GM18520 (cell line): Measurements from ENCODE around the gene KRT17.
"Not testable (repeated sequence)": the region's sequence is repeated elsewhere in the genome, so short reads cannot be mapped to it uniquely, and the experiment has no call there.

Source experiments
- ATAC-seq: cut with Tn5 transposase; IDR thresholded peaks from one replicate; pipeline ENCODE4 v1.9.1; 2021; ENCODE audit not compliant: unreplicated experiment

Gene KRT17

GRCh38 chr17:41635121-41636097 lies 11.0 kb upstream of the KRT17 start:
- no peak for ATAC-seq

- ATAC-seq, result no peak
Observed at GRCh38 chr17:41634639-41635038, 10.3 kb upstream of the KRT17 start.

DNA sequence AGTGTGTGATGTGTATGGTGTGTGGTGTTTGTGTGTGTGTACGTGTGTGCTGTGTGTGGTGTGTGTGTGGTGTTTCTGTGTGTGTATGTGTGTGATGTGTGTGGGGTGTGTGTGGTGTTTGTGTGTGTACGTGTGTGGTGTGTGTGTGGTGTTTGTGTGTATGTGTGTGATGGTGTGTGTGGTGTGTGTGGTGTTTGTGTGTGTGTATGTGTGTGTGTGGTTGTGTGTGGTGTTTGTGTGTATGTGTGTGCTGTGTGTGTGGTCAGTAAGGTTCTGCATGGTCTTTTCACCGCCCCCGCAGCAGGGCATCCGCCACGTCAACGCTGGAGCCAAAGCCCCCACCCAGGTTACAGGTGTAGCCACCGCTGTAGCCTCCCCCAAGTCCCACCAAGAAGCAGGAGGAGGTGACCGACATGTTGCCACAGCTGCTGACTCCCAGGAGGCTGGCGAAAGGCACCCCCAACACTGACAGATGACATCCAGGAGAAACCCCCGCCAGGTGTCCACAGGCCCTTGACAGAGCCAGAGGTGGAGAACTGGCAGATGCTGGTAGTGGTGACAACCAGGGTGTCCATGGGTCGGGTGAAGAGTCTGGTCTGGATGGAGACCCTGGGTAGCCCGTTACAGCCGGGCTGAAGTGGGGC lies 9.3 kb upstream of the KRT17 start:
- ATAC-seq, result no peak

DNA sequence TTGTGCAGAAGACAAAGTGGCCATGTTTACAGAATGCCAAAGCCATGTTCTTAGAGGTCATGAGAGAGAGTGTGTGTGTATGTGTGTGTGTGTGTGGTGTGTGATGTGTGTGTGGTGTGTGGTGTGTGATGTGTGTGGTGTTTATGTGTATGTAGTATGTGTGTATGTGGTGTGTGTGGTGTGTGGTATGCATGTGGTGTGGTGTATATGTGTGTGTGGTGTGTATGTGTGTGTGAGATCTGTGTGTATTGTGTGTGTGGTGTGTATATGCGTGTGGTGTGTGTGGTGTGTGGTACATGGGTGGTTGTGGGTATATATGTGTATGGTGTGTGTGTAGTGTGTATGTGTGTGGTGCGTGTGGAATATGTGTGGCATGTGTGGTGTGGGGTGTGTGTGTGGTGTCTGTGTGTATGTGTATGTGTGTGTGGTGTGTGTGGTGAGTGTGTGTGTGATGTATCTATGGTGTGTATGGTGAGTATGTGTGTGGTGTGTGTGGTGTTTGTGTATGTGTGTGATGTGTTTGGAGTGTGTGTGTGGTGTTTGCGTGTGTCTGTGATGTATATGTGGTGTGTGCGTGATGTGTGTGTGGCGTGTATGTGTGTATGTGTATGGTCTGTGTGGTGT lies 8.2 kb upstream of the KRT17 start:
- ATAC-seq, result no peak

DNA sequence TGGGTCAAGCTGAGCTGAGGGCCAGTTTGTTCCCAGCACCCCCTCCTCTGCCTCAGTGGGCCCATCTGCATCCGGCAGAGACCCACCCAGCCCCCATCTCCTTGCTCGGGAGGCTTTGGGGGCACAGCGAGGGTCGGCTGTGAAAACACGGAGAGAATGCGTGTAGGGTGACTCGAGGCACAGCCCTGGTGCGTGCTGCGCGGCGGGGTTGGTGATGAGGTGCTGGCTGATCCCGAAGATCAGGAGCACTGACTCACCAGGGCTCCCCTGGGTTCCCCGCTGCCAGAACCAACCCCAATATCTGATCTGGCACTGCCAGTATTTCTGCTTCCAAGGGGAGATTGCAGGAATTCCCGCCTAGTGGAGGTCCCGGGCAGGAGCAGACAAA lies 7.5 kb upstream of the KRT17 start:
- ATAC-seq, result no peak

DNA sequence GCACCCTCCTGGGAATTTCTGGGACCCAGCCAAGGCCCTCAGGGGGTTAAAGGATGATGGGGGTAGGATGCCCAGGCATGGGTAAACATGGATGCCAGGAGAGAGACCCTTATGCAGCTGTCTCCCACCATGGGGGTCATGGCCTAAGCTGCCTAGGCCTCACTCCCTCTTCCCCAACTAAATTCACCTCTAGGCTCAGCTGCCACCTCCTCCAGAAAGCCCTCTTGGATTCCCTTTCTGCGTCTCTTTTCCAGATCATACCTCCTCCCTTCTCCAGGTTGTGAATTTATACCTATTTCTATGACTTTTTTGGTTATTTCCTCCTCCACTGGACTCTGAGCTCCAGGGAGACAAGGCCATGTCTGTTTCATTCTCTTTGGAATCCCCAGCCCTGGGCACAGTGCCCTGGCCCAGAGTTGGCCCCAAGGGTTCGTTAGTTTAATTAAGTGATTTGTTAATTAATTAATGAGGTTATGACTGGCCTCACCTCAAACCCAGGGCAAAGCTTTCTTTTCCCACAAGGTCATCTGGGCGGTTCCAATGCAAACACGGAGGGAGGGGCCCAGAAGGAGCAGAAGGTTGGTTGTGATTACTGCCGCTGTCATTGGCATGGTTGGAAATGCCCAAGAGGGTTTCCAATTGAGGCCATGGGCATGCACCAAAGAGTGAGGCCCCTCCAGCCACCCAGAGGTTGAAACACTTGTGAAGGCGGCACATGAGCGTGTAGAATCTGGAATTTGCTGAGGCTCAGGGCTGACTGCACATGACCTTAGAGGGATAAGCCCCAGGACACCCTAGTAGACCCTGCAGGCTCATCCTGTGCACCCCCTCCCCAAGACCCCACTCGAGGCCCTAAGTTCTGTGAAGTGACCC lies 6.9 kb upstream of the KRT17 start:
- ATAC-seq, result no peak

DNA sequence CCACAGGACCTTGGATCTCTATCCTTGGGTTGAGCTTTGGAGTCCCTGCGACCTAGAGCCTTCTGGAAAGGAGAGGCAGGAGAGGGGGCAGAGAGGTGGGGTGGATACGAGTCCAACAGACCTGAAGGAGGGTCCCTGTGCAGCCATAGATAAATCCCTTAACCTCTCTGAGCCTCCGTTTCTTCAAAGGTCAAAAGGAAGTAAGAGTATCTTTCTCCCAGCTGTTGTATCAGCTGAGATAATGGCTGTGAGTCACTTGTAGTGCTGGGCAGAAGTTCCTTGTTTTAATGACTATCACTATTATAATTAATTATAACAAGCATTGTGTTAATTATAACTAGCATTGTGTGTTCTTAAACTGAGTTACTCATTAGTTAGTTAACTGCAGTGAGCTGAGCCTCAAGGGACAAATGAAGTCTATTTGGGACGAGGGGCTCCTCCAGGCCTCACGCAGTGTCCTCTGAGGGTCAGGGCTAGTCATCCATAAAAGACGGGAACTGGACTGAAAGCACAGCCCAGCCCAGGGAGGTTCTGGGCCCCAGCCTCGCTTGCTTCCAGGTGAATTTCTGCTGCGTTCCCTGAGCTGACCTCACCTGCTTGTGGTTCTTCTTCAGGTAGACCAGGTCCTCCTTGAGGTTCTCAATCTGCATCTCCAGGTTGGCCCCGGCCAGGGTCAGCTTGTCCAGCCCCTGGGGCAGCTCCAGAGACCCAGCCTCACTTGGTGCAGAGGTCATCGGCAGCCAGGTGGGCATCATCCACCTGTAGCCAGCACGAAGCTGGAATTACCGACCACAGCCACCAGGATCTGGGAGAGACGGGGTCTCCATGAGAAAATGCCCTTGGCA lies 5.7 kb upstream of the KRT17 start:
- ATAC-seq, result no peak

DNA sequence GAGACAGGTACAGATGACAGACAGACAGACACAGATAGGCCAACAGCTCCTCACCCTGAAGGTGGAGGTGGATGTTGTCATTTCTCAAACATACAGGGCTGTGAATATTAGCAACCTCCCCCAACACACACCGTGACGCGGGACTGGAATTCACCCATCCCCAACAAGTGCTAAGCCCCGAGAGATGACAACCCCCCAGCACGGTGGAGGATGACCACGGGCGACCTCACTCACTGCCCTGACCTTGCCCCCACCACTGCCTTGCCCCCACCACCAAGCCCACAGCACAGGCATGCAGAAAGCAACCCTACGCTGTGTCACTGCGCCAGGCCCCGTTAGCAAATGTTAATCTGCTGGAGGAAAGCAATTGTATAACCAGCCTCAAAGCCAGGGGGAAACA lies 4.9 kb upstream of the KRT17 start:
- no peak for ATAC-seq

- not testable (repeated sequence) for ATAC-seq
Observed at GRCh38 chr17:41628621-41629255, 4.4 kb upstream of the KRT17 start.

- ATAC-seq, result not testable (repeated sequence)
Observed at GRCh38 chr17:41628073-41628370, 3.6 kb upstream of the KRT17 start.

GRCh38 chr17:41627316-41628072 lies 3.1 kb upstream of the KRT17 start:
- no peak for ATAC-seq

DNA sequence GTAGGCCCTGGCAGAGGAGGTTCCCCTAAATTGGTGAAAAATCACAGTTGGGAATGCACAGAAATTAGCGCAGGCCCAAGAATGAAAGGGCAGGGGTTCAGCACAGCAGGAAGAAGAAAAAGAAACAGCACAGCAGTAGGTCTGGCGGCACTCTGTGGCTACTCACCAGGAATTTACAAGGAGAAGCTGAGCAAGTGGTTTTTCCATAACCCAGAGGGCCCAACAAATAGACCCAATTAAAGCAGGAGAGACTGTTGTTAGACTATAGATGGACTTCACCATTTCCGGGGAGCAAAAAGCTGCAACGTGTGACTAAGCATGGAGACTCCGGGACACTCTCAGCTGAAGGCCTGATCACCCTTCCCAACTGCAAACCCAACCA lies 2.5 kb upstream of the KRT17 start:
- not testable (repeated sequence) for ATAC-seq

DNA sequence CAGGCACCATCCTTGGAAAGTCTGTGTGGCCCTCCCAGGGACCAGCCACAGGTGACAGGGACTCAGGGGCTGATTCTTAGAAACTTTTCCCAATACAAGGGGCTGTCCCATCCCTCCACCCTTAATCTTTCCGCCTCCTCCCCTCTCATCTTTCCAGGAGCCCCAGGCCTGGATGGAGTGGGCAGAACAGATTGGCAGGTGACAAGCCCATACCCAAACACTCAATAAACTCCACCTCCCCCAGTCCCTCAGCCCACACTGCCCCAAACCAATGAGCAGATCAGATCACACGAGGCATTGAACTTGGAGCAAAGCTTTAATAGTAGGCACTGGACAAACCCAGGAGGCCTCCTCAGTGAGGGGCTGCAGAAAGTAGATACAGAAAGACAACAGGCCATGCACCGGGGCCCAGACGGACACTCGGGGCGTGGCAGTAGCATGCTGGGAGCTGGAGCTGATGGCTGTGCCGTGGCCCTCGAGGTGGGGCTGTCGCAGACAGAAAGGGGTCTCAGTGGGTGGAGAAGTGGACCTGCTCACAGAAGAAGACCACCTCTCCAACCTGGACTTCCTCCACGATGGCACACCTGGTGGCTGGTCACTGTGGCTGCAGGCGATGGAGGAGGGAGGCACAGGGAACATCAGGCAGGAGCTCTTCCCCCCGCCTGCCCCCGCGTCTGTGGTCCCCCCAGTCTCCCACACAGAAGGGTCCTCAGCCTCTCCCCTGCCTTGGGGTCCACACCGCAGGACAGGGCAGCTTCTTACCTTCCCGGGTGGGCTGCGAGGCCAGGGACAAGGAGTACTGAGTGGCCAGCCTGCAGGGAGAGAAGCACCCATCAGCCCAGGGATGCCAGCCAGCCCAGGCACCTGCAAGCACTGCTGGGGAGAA lies 1.9 kb upstream of the KRT17 start:
- not testable (repeated sequence) for ATAC-seq

DNA sequence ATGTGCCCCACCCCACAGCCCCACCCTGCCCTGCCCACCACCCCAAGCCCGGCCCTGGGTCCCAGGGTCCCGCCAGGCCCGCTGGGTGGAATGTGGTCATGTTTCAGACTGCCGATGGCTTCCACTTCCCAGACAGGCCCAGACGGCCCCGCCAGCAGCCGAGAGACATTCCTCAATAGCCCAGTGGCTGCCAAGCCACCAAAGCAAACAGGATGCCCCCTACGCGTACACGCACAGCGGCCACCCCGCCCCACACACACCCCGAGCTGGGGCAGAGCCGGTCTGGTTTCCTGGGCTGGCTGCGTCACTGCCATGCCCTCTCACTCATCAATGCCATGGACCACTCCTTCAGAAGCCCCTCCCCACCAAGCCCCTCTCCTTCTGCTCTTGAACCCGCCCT lies 1.2 kb upstream of the KRT17 start:
- no peak for ATAC-seq

- ATAC-seq, result not testable (repeated sequence)
Observed at GRCh38 chr17:41623184-41623861, 1.1 kb downstream of the KRT17 start.

- ATAC-seq, result not testable (repeated sequence)
Observed at GRCh38 chr17:41622340-41623183, 1.8 kb downstream of the KRT17 start.

GRCh38 chr17:41621916-41622315 lies 2.5 kb downstream of the KRT17 start:
- no peak for ATAC-seq
